ENCODE results near the gene GRAMD4. TPM values are rescaled to one million over a fixed set of nuclear protein-coding genes. Genes with fewer than 3 reads are reported as not detected.

The GRAMD4 gene
- total and polyA plus RNA-seq, 4 experiments from 2014 or later: 0.73 to 19.6 (median 11.6) TPM

- Mint-ChIP-seq H3K36me3 (no peaks in the 10 kb centered on the region), H3K27me3 (no peaks in the 10 kb centered on the region), H3K9me3 (no peaks in the 10 kb centered on the region), H3K27ac (no peak overlapping the region), H3K4me3 (no peak overlapping the region), H3K4me1 (peaks cover 6 to 16% (median 9%) of the 10 kb centered on the region in 4 donors)
- CTCF ChIA-PET (ENCODE audit: partially characterized antibody): no interaction called here
- H3K27me3 ChIP-seq (ENCODE audit: insufficient read depth, low read length): no peaks in the 10 kb centered on the region
- intact Hi-C loops (cut with micrococcal nuclease): no loop called here
- H3K27ac ChIP-seq (ENCODE audit: low read depth, low read length): no peak overlapping the region
- H3K36me3 ChIP-seq (ENCODE audit: insufficient read depth, low read length): no peaks in the 10 kb centered on the region
- no peak overlapping the region for H3K4me3 ChIP-seq (ENCODE audit: low read length in 2 of 2)
- H3K9me3 ChIP-seq (ENCODE audit: control insufficient read depth in 1 of 2, low read length in 2 of 2): no peaks in the 10 kb centered on the region
- POLR2A ChIA-PET (ENCODE audit: partially characterized antibody): no interaction called here
- H3K4me1 ChIP-seq (ENCODE audit: insufficient read depth, low read length): peaks cover 10% of the 10 kb centered on the region
- DNase-seq: no peak
These were observed 25.3 kb upstream of the GRAMD4 start for GRCh38 chr22:46594947-46595298.

- intact Hi-C loops (cut with micrococcal nuclease): no loop called here
- peak overlapping the region in 1 of 7 donors; percentile 66 for H3K27ac Mint-ChIP-seq
- H3K4me1 ChIP-seq (ENCODE audit: insufficient read depth, low read length): peaks cover 10% of the 10 kb centered on the region
These were observed 24.6 kb upstream of the GRAMD4 start for GRCh38 chr22:46595545-46595944.

GRCh38 chr22:46596032-46596441, 24.1 kb upstream of the GRAMD4 start:
- POLR2A ChIA-PET (ENCODE audit: partially characterized antibody): no interaction called here
- H3K9me3 ChIP-seq (ENCODE audit: control insufficient read depth in 1 of 2, low read length in 2 of 2): no peaks in the 10 kb centered on the region
- intact Hi-C loops (cut with micrococcal nuclease): no loop called here
- H3K27me3 Mint-ChIP-seq: no peaks in the 10 kb centered on the region
- DNase-seq: no peak
- no peak overlapping the region for H3K4me3 Mint-ChIP-seq
- H3K27ac Mint-ChIP-seq: no peak overlapping the region
- H3K36me3 Mint-ChIP-seq: no peaks in the 10 kb centered on the region
- H3K4me1 ChIP-seq (ENCODE audit: insufficient read depth, low read length): peaks cover 10% of the 10 kb centered on the region
- H3K27ac ChIP-seq (ENCODE audit: low read depth, low read length): no peak overlapping the region
- H3K4me1 Mint-ChIP-seq: peaks cover 6 to 16% (median 9%) of the 10 kb centered on the region in 4 donors
- H3K9me3 Mint-ChIP-seq: no peaks in the 10 kb centered on the region
- CTCF ChIA-PET (ENCODE audit: partially characterized antibody): no interaction called here
- H3K4me3 ChIP-seq (ENCODE audit: low read length in 2 of 2): no peak overlapping the region
- no peaks in the 10 kb centered on the region for H3K36me3 ChIP-seq (ENCODE audit: insufficient read depth, low read length)
- no peaks in the 10 kb centered on the region for H3K27me3 ChIP-seq (ENCODE audit: insufficient read depth, low read length)

More at GRCh38 chr22:46595545-46595944, 24.6 kb upstream of the GRAMD4 start:
- H3K4me1 Mint-ChIP-seq: peaks cover 6 to 16% (median 9%) of the 10 kb centered on the region in 4 donors
- no peaks in the 10 kb centered on the region for H3K36me3 Mint-ChIP-seq
- no peak overlapping the region for H3K4me3 Mint-ChIP-seq
- Histone ChIP-seq H3K27ac (ENCODE audit: low read depth, low read length) (no peak overlapping the region), H3K36me3 (ENCODE audit: insufficient read depth, low read length) (no peaks in the 10 kb centered on the region), H3K27me3 (ENCODE audit: insufficient read depth, low read length) (no peaks in the 10 kb centered on the region), H3K9me3 (ENCODE audit: control insufficient read depth in 1 of 2, low read length in 2 of 2) (no peaks in the 10 kb centered on the region), H3K4me3 (ENCODE audit: low read length in 2 of 2) (no peak overlapping the region)
- DNase-seq: no peak
- POLR2A ChIA-PET (ENCODE audit: partially characterized antibody): no interaction called here
- no peaks in the 10 kb centered on the region for H3K27me3 Mint-ChIP-seq
- CTCF ChIA-PET (ENCODE audit: partially characterized antibody): no interaction called here
- H3K9me3 Mint-ChIP-seq: no peaks in the 10 kb centered on the region

DNA sequence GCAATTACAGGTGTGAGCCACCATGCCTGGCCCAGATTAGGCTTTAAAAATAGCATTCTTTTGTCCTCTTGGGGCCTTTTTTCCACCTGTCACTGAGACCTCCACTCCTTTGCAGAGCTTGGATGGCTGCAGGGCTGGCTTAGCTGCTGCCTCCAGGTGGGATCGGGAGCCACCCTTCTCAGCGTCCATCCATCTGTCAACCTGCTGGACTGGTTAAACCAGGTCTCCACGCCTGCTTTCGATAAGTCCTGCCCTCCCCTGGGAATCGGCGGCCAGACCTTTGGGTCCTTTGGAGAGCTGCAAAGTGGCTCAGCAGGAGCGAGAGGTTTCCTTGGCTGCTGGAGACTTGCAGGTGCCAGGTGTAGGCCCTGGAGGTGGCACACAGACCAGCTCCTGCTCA, 23.4 kb upstream of the GRAMD4 start:
- Histone ChIP-seq H3K4me1 (ENCODE audit: insufficient read depth, low read length) (peaks cover 10% of the 10 kb centered on the region), H3K9me3 (ENCODE audit: control insufficient read depth in 1 of 2, low read length in 2 of 2) (no peaks in the 10 kb centered on the region), H3K36me3 (ENCODE audit: insufficient read depth, low read length) (no peaks in the 10 kb centered on the region), H3K4me3 (ENCODE audit: low read length in 2 of 2) (no peak overlapping the region), H3K27me3 (ENCODE audit: insufficient read depth, low read length) (no peaks in the 10 kb centered on the region), H3K27ac (ENCODE audit: low read depth, low read length) (no peak overlapping the region)
- H3K27me3 Mint-ChIP-seq: no peaks in the 10 kb centered on the region
- ChIA-PET POLR2A (ENCODE audit: partially characterized antibody) (no interaction called here), CTCF (ENCODE audit: partially characterized antibody) (no interaction called here)
- intact Hi-C loops (cut with micrococcal nuclease): no loop called here
- no peak for DNase-seq
- H3K36me3 Mint-ChIP-seq: no peaks in the 10 kb centered on the region
- no peak overlapping the region for H3K27ac Mint-ChIP-seq
- no peaks in the 10 kb centered on the region for H3K9me3 Mint-ChIP-seq
- H3K4me3 Mint-ChIP-seq: no peak overlapping the region
- peaks cover 6 to 16% (median 9%) of the 10 kb centered on the region in 4 donors for H3K4me1 Mint-ChIP-seq

DNA sequence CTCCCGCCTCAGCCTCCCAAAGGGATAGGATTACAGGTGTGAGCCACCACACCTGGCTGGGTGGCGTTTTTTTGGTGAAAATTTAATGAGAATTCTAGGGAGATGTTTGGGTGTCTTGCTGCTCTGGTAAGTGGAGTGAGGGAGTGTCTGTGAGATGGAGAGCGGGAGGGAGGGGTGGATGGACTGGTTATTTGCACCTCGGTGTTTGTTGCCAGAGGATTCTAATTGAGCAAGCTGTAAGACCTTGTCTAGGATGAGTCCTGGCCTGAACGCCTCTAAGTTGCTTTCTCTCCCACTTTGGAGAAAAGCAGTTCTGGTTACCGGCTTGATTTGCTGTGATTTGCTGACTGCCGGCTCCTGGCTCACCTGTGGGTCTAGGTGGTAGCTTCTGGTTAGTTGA, 22.0 kb upstream of the GRAMD4 start:
- Histone ChIP-seq H3K36me3 (ENCODE audit: insufficient read depth, low read length) (no peaks in the 10 kb centered on the region), H3K4me1 (ENCODE audit: insufficient read depth, low read length) (no peaks in the 10 kb centered on the region), H3K4me3 (ENCODE audit: low read length in 2 of 2) (no peak overlapping the region), H3K9me3 (ENCODE audit: control insufficient read depth in 1 of 2, low read length in 2 of 2) (no peaks in the 10 kb centered on the region), H3K27ac (ENCODE audit: low read depth, low read length) (no peak overlapping the region), H3K27me3 (ENCODE audit: insufficient read depth, low read length) (no peaks in the 10 kb centered on the region)
- ChIA-PET CTCF (ENCODE audit: partially characterized antibody) (interaction anchor here (1.5 kb wide), 1 partner anchor 35 kb away, joined by 5 read pairs; no protein-coding TSS in a partner anchor), POLR2A (ENCODE audit: partially characterized antibody) (no interaction called here)
- Mint-ChIP-seq H3K4me1 (peaks cover 0 to 2% (median under 1%) of the 10 kb centered on the region in 4 donors), H3K9me3 (no peaks in the 10 kb centered on the region), H3K27ac (no peak overlapping the region), H3K27me3 (no peaks in the 10 kb centered on the region), H3K4me3 (no peak overlapping the region), H3K36me3 (no peaks in the 10 kb centered on the region)
- no peak for DNase-seq
- intact Hi-C loops (cut with micrococcal nuclease): no loop called here

GRCh38 chr22:46598737-46599424, 21.3 kb upstream of the GRAMD4 start:
- no peak for DNase-seq
- CTCF ChIA-PET (ENCODE audit: partially characterized antibody): interaction anchor here (1.5 kb wide), 1 partner anchor 35 kb away, joined by 5 read pairs; no protein-coding TSS in a partner anchor
- intact Hi-C loops (cut with micrococcal nuclease): no loop called here
- H3K4me3 Mint-ChIP-seq: no peak overlapping the region
- no peaks in the 10 kb centered on the region for H3K36me3 ChIP-seq (ENCODE audit: insufficient read depth, low read length)
- peaks cover 3 to 4% (median 4%) of the 10 kb centered on the region in 4 donors for H3K4me1 Mint-ChIP-seq
- no peaks in the 10 kb centered on the region for H3K9me3 ChIP-seq (ENCODE audit: control insufficient read depth in 1 of 2, low read length in 2 of 2)
- no peak overlapping the region for H3K27ac ChIP-seq (ENCODE audit: low read depth, low read length)
- H3K4me3 ChIP-seq (ENCODE audit: low read length in 2 of 2): no peak overlapping the region
- POLR2A ChIA-PET (ENCODE audit: partially characterized antibody): interaction anchor here (0.8 kb wide), 1 partner anchor 9 kb away, joined by 3 read pairs; no protein-coding TSS in a partner anchor
- no peaks in the 10 kb centered on the region for H3K27me3 Mint-ChIP-seq
- no peaks in the 10 kb centered on the region for H3K27me3 ChIP-seq (ENCODE audit: insufficient read depth, low read length)
- peaks cover 4% of the 10 kb centered on the region for H3K4me1 ChIP-seq (ENCODE audit: insufficient read depth, low read length)
- no peak overlapping the region for H3K27ac Mint-ChIP-seq
- H3K9me3 Mint-ChIP-seq: no peaks in the 10 kb centered on the region
- no peaks in the 10 kb centered on the region for H3K36me3 Mint-ChIP-seq

GRCh38 chr22:46600273-46600796, 19.9 kb upstream of the GRAMD4 start:
- H3K4me3 ChIP-seq (ENCODE audit: low read length in 2 of 2): no peak overlapping the region
- no peaks in the 10 kb centered on the region for H3K9me3 ChIP-seq (ENCODE audit: control insufficient read depth in 1 of 2, low read length in 2 of 2)
- no peak overlapping the region for H3K27ac ChIP-seq (ENCODE audit: low read depth, low read length)
- Mint-ChIP-seq H3K36me3 (no peaks in the 10 kb centered on the region), H3K4me1 (peaks cover 9 to 15% (median 11%) of the 10 kb centered on the region in 4 donors), H3K4me3 (no peak overlapping the region), H3K9me3 (peaks cover 0 to 2% (median 0%) of the 10 kb centered on the region in 8 donors), H3K27me3 (no peaks in the 10 kb centered on the region), H3K27ac (no peak overlapping the region)
- peaks cover 12% of the 10 kb centered on the region for H3K4me1 ChIP-seq (ENCODE audit: insufficient read depth, low read length)
- POLR2A ChIA-PET (ENCODE audit: partially characterized antibody): interaction anchor here (0.6 kb wide), 1 partner anchor 23 kb away, joined by 4 read pairs; no protein-coding TSS in a partner anchor
- no peaks in the 10 kb centered on the region for H3K36me3 ChIP-seq (ENCODE audit: insufficient read depth, low read length)
- intact Hi-C loops (cut with micrococcal nuclease): no loop called here
- DNase-seq: no peak
- H3K27me3 ChIP-seq (ENCODE audit: insufficient read depth, low read length): no peaks in the 10 kb centered on the region
- CTCF ChIA-PET (ENCODE audit: partially characterized antibody): no interaction called here

All from CD4-positive, alpha-beta memory T cell (primary cell).